Stimulated activated CD8-positive, alpha-beta memory T cell treated with anti-CD3 and anti-CD28 coated beads, Interleukin-4, amount 100 ng/mL, for 24 hours (primary cell): ENCODE results near the gene MAP1B.
"Not testable (repeated sequence)": the region's sequence is repeated elsewhere in the genome, so short reads cannot be mapped to it uniquely, and the experiment has no call there.

Source experiments
- DNase-seq: peaks from one replicate; pipeline ENCODE4 v3.0.0-alpha.2; 2020; ENCODE audit warnings: low read depth

The MAP1B gene

DNA sequence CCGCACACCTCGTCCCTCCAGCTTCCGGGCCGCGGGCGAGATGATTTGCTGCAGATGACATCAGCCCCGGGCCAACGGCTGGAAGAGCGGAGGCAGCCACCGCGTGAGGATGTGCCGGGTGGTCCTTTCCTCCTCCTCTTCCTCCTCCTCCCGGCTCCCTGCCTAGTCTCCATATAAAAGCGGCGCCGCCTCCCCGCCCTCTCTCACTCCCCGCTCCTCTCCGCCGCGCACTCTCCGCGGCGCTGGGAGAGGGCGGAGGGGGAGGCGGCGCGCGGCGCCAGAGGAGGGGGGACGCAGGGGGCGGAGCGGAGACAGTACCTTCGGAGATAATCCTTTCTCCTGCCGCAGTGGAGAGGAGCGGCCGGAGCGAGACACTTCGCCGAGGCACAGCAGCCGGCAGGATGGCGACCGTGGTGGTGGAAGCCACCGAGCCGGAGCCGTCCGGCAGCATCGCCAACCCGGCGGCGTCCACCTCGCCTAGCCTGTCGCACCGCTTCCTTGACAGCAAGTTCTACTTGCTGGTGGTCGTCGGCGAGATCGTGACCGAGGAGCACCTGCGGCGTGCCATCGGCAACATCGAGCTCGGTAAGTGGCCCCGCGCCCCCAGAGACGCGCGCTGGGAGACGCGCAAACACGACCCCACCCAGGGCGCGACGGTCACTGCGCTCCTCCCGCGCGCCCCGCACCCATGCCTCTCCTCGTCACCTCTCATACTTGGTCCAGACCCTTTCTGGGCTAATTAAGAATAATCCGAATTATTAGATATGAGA, at the start of gene MAP1B:
Gene MAP1B (plus strand): TSS at position 345 of the 770 bp plus-strand sequence. CDS start 57 bp downstream, at position 402.
- DNase-seq = no peak

DNA sequence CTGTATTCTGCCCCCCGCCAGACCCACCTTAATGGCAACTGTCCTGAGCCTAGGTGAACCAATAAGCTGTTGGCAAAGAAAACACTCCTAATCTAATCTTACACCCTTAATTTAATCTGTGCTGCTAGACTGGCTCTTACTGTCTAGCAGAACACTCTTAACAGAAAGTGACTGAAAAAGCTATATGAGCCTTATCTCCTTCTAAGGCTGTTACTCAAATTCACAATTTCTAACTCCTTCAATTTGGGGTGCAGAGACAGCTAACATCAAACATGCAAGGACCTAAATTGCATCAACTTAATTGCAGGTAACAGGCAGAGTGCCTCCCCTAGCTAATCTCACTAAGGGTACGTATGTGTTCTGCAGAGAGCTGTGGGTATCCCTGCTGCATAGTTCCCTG, 49.5 kb upstream of the MAP1B start:
- no peak for DNase-seq

DNA sequence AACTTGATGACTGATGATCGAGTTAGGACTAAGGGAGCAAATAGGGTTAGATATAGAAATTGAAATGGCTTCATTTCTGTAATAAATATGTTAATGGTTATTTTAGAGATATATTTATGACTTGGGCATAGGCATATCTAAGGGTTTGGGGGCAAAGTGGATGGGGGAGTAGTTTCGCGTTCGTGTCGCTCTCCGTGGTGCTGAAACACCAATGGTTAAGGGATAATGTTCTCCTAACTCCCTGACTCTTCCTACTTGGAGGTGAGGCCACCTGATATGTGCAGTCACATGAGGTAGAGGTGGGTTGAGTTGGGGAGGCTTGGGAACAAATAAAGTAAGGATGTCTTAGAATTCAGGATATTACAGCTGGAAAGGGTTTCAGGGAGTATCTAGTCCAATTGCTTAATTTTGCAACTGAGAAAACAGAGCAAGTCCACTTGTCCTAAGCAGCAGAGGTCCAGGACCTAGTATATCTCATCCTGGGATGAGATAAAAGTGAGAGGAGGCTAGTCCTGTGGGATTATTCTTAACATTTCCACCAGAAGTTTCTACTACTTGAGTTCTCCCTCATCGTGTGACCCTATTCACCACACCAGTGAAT, 44.0 kb upstream of the MAP1B start:
- no peak for DNase-seq

DNA sequence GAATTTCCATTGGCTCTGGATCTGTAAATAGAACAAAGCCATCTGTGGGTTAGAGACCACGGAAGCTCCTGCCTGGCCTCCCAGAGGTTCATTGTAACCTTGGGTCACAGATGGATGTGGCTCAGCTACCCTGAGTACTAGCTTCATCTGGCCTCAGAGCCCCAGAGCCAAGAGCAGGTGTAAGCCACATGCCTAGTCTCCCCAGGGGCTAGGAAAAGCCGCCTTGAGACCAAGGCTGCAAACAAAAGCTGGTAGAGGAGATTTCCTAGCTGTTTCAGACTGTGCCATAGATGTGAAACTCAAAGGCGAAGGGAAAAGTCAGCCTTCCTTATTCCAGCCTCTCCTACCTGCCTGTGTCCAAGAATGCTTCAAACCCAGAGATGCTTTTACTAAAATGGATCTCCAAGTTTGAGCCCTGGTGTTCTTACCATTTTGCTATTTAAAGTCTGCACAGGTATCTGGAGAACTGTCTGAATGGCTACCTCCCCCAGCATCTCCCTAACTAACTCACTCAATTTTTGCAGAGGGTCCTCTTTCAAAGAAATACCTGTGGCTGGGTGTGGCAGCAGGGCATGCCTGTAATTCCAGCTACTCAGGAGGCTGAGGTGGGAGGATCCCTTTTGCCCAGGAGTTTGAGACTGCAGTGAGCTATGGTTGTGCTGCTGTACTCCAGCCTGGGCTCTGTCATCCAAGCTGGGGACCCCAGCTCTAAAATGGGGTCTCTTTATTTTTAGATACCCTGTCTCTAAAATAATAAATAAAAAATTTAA, 42.3 kb upstream of the MAP1B start:
- no peak for DNase-seq

DNA sequence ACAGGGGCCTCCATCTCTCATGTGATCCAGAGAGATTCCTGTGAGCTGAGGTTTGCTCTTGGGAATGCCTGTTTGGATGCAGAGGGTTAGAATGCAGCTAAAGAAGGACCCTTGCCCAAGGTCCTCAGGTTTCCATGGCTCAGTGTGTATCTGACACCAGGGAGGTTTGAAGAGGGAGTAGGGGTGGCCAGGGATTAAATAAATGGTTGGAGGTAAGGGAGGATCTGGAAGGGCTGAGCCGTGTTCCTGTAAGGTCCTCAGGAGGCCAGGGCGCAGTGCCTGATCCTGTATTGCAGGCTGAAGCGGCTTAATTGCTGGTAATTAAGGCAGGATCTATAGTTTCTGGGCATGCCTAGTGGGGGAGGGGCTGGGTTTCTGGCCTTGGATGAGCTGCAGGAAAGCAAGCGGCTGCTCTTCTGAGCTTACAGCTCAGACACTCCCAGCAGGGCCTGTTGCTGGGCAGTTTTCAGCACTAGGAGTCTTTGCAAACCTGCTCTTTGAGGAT, 41.5 kb upstream of the MAP1B start:
- no peak for DNase-seq

DNA sequence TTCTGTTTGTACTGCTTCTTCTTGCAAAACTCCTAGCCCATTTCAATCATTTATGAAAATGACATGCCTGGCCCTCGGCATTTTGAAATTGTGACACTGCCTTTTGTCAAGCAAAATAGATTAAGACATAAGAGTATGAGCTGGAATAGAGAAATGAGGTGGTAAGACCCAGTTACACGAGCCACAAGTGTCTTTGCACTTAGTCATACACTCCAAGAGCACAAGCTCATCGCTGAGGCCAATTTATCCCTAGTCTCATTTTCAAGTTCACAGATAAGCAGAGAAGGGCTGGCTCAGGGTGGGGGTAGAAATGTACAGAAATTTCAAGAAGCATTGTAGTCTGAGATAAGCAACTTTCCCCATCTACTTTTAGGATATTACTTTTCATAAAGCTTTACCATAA, 40.6 kb upstream of the MAP1B start:
- DNase-seq = no peak

DNA sequence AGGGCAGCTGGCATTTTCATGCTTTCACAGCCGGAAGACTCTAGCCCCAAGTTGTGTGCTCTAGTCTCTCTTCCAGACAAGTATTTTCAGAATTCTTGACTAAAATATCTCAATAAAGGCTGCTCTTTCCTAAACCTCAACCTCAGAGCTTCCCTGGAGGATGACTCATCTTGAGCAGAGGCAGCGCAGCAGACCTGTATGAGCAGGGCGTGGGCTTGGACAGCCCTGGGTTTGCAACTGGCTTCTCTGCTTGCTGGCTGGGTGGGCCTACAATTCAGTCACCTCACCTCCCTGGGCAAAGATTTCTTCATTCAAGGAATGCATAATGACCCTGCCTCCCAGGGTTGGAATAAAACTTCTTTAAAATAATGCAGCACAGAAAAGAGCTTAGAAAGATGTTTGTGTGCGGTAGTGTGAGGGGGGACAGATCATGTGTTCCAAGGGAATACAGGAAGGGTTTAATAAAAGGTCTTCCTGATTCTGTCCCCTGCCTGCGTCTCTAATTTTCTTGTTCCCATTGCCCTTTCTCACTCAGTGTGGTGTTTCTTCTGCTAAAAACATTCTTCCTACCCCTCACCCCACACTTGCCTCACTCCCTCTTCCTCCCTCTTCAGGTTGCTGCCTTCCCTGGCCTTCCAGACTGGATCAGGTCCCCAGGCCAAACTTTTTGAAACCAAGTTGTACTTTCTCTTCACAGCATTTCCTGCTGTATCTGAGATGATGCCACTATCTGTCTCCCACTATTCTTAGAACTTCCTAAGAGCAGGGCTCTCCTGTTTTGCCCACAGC, 39.4 kb upstream of the MAP1B start:
- no peak for DNase-seq

DNA sequence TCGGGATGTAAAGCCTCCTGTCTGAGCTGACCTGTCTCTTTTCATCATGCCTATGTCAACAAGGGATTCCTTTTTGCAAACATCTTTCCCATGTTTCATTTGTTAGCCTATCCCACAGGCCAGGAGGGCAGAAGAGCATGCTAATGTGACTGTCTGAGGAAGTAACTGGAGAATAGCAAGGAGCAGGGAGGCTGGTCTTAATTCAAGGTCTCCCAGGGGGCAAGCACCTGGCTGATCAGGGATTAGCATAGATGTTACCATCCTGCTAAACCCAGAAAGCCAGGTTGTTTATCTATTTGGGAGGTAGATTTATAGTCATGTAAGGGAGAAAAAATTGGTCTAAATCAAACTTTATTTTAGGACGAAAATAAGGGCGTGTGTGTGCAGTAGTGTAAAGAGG, 36.7 kb upstream of the MAP1B start:
- DNase-seq = no peak

DNA sequence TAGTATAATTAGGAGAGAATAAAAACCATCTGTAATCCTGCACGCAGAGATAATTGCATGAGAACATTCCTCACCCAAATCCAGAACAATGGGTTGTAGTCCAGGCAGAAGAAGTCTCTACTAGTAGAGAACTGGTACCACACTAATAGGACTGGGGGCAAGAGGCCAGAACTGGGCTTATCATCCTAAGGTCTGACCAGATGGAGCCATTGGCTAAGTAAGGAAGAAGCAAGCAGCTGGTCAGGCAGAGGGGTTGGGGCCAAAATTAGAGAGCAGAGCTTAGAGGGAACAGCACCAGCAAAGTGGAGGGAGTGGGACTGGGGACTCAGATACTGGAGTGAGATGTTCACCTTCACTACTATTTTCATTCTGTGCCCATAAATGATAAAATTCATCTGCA, 35.4 kb upstream of the MAP1B start:
- no peak for DNase-seq

DNA sequence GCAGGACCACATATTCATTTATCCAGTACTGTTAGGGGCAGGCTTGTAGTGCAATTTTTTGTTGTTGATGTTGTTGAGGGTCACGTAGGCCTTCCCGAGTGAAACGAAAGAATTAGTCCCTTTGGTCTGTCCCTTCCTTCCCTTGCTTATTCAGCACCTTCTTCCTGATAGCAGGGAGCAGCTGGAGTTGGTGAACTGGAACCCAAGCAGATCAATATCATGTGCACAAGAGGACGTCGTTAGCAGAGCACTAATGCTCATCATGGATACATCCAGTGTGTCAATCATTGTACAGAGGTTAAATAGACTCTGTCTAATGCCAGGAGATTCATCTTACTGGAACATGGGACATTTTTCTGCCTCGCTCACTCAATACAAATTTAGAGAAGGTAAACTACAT, 33.0 kb upstream of the MAP1B start:
- no peak for DNase-seq

DNA sequence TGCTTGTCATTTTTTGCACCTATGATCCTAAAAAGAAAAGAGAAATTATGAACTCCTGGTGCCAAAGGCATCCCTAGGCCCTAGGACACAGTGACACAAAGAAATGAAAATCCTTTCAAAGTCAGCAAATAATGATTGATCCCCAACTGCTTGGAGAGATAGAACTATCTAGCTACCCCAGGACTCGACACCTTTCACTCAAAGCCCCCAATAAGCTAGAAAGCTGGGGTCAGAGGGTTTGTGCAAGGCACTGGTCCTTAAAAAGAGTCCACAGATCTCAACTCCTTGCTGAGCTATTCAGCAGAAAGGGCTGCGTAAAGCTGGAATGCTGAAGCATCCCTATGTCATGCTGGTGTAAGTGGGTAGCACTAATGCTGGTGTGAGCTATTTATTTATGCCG, 31.8 kb upstream of the MAP1B start:
- DNase-seq = no peak

DNA sequence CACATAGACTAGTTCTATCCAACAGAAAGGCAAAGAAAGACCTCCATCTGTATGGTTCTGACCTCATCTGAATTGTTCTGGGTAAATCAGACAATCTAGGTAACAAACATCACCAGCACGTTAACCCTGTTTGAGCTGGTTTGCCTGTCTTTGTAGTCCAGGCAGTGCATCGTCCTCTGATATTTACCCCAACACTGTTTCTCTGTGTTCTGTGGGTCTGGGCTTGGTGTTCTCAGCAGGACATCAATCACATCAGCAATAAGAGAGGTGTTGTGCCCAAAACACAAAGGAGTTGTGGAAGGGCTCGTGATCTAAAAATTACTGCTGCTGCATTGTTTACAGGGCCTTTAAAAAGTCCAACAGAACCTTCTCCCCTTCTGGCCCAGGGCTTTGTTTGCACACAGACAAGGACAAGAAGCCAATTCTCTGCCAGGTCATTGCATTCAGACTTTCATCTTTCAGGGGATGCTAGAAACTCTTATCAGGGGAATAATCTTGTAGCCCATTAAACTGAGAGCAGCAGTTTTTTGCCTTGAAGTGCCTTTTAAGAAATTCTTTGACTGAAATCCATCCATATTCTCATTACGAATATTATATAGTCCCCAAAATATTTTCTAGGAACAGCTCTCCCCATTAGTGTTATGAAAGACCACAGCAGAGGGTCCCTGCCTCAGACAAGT, 30.5 kb upstream of the MAP1B start:
- DNase-seq = no peak

DNA sequence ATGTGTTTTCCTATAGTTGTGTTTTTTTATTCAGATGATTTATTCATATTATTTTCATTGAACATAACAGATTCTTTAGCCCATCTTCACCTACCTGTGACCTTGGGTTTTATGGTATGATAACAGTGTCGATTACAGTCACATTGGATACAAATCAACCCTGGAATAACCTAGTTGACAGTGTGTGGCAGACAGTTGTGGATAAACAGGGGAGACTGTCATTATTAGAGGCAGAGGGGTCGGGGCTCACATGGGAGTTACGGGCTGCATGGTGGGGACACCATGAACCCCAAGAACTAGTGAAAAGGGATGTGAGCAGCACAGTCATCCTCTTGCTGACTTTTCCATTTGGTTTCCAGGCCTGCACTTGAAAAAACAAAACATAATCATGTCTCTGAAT, 29.9 kb upstream of the MAP1B start:
- no peak for DNase-seq

DNA sequence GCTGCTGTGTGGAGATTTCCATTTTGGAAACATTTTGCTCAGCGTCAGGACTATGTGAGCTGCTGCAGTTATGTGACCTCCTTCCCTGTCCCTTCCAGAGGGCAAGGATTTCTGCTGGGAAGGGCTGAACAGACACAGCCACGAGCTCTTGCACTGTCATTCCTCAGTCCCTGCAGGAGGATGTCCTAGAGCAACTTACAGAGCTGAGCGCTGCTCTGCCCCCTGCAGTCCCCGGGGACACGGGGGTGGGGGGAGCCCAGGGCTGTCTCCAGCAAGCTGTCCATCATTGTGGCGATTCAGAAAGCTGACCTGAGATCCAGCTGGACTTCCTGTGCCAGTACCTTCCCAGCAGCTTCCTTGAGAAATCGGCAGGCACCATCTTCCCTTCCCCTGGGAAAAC, 28.0 kb upstream of the MAP1B start:
- DNase-seq = no peak

DNA sequence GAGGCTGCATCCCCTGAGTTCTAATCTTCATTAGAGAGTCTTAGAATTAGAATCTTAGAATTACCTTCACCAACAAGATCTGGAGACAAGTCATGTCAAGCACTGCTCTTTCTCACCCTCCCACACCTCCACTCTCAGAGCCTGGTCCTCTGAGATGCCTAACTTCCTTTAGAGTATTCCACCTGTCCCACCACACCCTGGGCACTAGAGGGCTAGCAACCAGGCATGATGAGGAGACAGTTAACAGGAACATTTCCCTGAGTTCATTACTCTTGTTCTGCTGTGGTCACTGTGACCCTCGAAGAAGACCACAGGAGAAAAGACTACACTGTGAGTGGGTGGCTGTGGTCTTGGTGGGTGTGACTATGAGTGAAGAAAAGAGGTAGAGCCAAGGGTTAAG, 25.2 kb upstream of the MAP1B start:
- no peak for DNase-seq

DNA sequence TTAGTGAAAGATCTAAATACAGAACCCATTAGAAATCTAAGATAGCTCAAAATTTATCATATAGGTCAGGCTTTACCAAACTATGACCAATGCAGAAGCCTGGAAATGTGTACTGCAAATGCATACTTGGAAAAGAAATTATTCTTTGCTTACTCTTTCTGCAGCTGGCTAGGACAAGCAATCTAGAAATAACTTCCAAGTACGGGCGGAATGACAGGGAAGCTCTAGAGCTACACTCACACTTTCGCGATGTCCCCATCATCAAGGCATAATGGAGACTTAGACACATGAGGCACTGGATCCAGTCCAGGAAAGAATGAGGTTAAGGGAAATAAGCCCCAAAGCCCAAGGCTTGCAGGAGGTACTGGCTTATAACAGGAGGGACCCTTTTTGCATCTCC, 22.4 kb upstream of the MAP1B start:
- DNase-seq = no peak

DNA sequence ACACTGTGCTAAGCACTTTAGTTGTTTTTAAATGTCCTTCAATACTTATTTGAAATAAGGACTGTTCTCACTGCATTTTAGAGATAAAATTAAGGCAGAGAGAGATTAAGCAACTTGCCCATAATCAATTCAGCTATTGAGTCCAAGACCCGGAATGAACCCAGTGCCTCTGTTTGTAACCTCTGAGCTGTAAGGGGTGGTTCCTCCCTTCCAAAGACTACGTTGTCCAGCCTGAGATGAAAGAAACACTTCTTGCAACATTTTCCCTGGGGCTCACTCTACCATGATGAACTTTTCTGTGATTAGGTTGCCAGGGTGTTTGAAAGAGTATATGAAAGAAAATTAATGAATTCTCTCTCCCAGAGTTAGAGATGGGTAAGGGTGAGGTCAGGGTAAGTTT, 22.0 kb upstream of the MAP1B start:
- no peak for DNase-seq

DNA sequence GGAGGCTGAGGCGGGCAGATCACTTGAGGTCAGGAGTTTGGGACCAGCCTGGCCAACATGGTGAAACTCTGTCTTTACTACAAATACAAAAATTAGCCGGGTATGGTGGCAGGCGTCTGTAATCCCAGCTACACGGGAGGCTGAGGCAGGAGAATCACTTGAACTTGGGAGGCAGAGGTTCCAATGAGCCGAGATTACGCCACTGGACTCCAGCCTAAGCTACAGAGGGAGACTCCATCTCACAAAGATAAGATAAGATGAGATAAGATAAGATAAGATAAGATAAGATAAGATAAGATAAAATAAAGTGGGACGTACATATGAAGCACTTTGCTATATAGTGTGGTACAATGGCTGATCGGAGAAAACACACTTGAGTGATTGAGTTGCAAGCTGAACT, 17.6 kb upstream of the MAP1B start:
- DNase-seq = not testable (repeated sequence)

DNA sequence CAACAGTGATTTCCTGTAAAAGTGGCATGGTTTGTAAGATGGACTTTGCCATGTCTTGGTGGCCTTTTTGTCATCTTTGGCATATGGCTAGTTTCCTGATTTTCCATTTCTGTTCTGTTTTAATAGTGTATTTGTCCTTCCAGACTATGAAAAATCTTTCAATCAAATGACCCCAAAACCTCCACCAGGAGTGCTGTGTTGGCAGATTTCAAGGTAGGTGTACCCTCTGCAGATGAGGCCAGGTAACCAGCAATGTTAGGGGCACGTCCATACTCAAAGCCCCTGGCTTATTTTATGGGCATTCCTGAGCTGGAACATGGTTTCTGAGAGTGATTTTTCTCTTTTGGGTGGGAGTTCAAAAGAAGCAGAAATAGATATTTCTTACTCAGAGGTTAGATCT, 15.2 kb upstream of the MAP1B start:
- DNase-seq = no peak

DNA sequence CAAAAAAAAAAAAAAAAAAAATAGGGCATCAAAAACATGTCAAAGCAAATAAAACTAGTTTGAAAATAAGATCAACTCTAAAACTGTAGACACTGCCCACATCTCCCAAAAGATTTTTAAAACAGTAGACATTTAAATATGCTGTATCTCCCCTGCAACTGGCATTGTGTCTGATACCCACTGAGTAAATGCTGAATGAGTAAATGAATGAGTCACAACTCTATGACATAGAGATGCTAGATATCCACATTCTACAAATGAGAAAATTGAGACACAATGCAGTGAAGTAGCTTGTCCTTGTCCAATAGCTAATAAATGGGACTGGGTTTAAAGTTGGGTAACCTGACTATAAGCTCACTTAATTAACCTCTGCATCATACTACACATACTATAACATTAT, 14.1 kb upstream of the MAP1B start:
- no peak for DNase-seq

DNA sequence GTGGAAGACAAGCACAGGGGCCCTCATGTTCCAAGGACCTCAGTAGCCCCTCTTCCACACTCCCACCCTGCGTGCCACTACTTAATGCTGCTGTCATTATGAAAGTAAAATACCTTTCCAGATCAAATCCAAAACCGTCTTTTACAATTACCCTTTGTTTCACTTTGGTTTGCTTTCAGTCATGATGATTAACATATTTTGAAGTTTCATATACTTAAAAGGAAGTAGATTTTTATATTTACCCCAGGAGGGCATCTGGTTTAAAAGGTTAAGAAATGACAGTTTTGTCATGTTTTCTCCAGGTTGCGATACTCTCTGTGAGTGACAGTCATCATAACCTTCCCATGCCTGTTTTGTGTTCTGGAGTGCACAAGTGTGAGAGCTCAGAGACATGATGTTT, 13.5 kb upstream of the MAP1B start:
- DNase-seq = no peak
